ENCODE results near the gene ALX4. TPM values are rescaled to one million over a fixed set of nuclear protein-coding genes. Genes with fewer than 3 reads are reported as not detected.

Gene ALX4
- total and polyA plus RNA-seq, 2 donors (not counting 3 experiments of a cell fraction or from before 2014, with no cell fraction given) = not detected

DNA sequence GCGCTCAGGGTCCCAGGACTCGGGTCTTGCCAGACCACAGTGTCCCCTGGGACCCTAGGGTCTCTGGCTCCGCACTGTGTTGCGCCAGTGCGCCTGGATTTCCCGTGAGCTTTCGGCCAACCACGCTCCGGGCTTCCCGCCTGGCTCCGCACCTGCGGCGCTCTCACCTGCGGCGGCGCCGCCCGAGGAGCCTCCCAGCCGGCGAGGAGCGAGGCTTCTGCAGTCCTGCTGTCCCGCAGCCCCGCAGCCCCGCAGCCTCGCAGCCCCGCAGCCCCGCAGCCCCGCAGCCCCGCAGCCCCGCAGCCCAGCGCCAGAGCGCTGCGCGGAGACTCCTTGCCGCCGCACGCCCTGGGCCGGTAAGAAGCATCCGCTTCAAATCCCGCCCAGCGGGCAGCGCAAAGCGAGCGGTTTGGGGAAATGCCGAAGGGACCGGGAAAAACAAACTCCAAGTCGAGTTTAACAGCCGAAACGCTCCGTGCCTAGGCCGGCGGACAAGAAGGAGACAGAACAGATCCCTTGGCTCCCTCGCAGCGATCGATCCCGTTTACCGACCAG lies 939 bp downstream of the ALX4 start:
- no peaks in the 10 kb centered on the region for H3K79me2 ChIP-seq (ENCODE audit: control insufficient read depth, insufficient read depth, low read length)
- H3K9me1 ChIP-seq (replicated peaks; ENCODE audit: control insufficient read depth, extremely low read depth, insufficient read depth, low read length) = no peaks in the 10 kb centered on the region
- TF ChIP-seq EZH2 (IDR thresholded peaks at IDR 0.05; ENCODE audit: borderline replicate concordance, low read depth, low read length, severe bottlenecking) (peak; percentile 99), JUN (IDR thresholded peaks at IDR 0.05; ENCODE audit: borderline replicate concordance, insufficient read depth, insufficient read length, low read depth) (no peak)
- H3K9ac ChIP-seq (replicated peaks; ENCODE audit: extremely low read depth, insufficient read depth, low read length) = no peak overlapping the region
- FAIRE-seq (no peak), DNase-seq (ENCODE audit: low read depth, low spot score) (no peak)
- no peak overlapping the region for H3K4me2 ChIP-seq (ENCODE audit: insufficient read depth, low read length)
- no peaks in the 10 kb centered on the region for H3K36me3 ChIP-seq (ENCODE audit: control insufficient read depth in 2 of 2, extremely low read depth in 1 of 2, insufficient read depth in 2 of 2, low read length in 2 of 2)
- H3K4me1 ChIP-seq (ENCODE audit: control insufficient read depth, extremely low read depth, insufficient read depth, low read length) = peaks cover 7% of the 10 kb centered on the region
- dilution Hi-C loops (cut with MboI; ENCODE audit: extremely low pct_ligation_motif_present, low sequenced_read_pairs) (no loop called here), intact Hi-C loops (cut with micrococcal nuclease) (no loop called here)
- H2AFZ ChIP-seq (ENCODE audit: low read depth, low read length) = no peak overlapping the region
- no peaks in the 10 kb centered on the region for H4K20me1 ChIP-seq (replicated peaks; ENCODE audit: control insufficient read depth, extremely low read depth, insufficient read depth, low read length)
- H3K4me3 ChIP-seq (replicated peaks in 1 of 3; ENCODE audit: insufficient read depth in 1 of 3, low read depth in 1 of 3, low read length in 3 of 3) = no peak overlapping the region
- BruUV-seq (replicated peaks) = no TSS peak
- H3K9me3 ChIP-seq (replicated peaks; ENCODE audit: control insufficient read depth, insufficient read depth, low read length) = no peaks in the 10 kb centered on the region
- CTCF ChIA-PET = no interaction called here
- H3K27ac ChIP-seq (ENCODE audit: insufficient read depth, low read depth, low read length) = no peak overlapping the region
- peaks cover 95% of the 10 kb centered on the region in 2 experiments for H3K27me3 ChIP-seq (ENCODE audit: control insufficient read depth in 2 of 2, insufficient read depth in 2 of 2, low read length in 2 of 2)
- POLR2A ChIA-PET = no interaction called here

DNA sequence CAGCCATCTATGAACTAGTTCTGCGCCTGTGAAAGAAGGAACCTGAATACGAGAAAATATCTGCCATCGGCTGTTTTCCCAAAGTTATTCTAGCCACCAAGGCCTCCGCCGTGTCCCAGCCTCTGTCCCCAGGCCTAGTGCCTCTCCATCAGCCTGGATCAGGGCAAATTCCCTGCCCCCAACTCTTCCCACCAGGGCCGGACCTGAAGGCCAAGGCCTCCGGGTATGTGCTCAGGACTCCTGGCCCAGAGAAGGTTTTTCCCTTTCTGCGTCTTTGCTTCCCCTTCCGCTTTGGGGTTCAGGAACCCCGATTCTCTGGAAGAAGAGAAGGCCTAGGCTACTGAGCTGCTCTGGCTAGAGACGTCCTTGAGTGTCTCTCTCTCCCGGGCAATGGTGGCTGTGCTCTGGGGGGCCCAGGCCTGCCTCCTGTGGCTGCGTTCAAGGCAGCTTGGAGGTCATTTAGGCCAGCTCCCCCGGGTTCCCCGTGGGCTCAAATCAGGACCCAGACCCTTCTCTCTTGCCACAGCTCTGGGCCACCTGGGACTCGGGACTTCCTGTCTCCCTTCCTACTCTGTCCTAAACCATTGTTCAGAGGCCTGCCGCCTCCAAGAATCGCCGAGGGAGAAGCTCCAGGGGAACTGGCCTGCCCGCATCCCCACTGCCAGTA lies 1.6 kb downstream of the ALX4 start:
- H4K20me1 ChIP-seq (replicated peaks; ENCODE audit: control insufficient read depth, extremely low read depth, insufficient read depth, low read length) = no peaks in the 10 kb centered on the region
- CTCF ChIA-PET = interaction anchor here (0.7 to 0.8 kb wide), 2 partner anchors 22 to 23 kb away, joined by 3 read pairs; no protein-coding TSS in a partner anchor
- no peak for FAIRE-seq
- no peaks in the 10 kb centered on the region for H3K36me3 ChIP-seq (ENCODE audit: control insufficient read depth in 2 of 2, extremely low read depth in 1 of 2, insufficient read depth in 2 of 2, low read length in 2 of 2)
- H3K79me2 ChIP-seq (ENCODE audit: control insufficient read depth, insufficient read depth, low read length) = no peaks in the 10 kb centered on the region
- no peak overlapping the region for H3K4me2 ChIP-seq (ENCODE audit: insufficient read depth, low read length)
- H2AFZ ChIP-seq (ENCODE audit: low read depth, low read length) = no peak overlapping the region
- H3K9me3 ChIP-seq (replicated peaks; ENCODE audit: control insufficient read depth, insufficient read depth, low read length) = no peaks in the 10 kb centered on the region
- no peak overlapping the region for H3K27ac ChIP-seq (ENCODE audit: insufficient read depth, low read depth, low read length)
- no peak overlapping the region for H3K9ac ChIP-seq (replicated peaks; ENCODE audit: extremely low read depth, insufficient read depth, low read length)
- intact Hi-C loops (cut with micrococcal nuclease) = no loop called here
- no peak overlapping the region for H3K4me3 ChIP-seq (replicated peaks in 1 of 3; ENCODE audit: insufficient read depth in 1 of 3, low read depth in 1 of 3, low read length in 3 of 3)
- POLR2A ChIA-PET = no interaction called here
- BruUV-seq (replicated peaks) = no TSS peak
- no peaks in the 10 kb centered on the region for H3K9me1 ChIP-seq (replicated peaks; ENCODE audit: control insufficient read depth, extremely low read depth, insufficient read depth, low read length)
- H3K4me1 ChIP-seq (ENCODE audit: control insufficient read depth, extremely low read depth, insufficient read depth, low read length) = peaks cover 7% of the 10 kb centered on the region
- dilution Hi-C loops (cut with MboI; ENCODE audit: extremely low pct_ligation_motif_present, low sequenced_read_pairs) = no loop called here
- TF ChIP-seq JUN (IDR thresholded peaks at IDR 0.05; ENCODE audit: borderline replicate concordance, insufficient read depth, insufficient read length, low read depth) (no peak), GATA2 (IDR thresholded peaks at IDR 0.05; ENCODE audit: insufficient read depth, insufficient read length, low read depth, low read length) (no peak)
- TF ChIP-seq, protein P1, sequence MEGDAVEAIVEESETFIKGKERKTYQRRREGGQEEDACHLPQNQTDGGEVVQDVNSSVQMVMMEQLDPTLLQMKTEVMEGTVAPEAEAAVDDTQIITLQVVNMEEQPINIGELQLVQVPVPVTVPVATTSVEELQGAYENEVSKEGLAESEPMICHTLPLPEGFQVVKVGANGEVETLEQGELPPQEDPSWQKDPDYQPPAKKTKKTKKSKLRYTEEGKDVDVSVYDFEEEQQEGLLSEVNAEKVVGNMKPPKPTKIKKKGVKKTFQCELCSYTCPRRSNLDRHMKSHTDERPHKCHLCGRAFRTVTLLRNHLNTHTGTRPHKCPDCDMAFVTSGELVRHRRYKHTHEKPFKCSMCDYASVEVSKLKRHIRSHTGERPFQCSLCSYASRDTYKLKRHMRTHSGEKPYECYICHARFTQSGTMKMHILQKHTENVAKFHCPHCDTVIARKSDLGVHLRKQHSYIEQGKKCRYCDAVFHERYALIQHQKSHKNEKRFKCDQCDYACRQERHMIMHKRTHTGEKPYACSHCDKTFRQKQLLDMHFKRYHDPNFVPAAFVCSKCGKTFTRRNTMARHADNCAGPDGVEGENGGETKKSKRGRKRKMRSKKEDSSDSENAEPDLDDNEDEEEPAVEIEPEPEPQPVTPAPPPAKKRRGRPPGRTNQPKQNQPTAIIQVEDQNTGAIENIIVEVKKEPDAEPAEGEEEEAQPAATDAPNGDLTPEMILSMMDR (IDR thresholded peaks at IDR 0.05; ENCODE audit: extremely low read depth in 1 of 2, insufficient read depth in 1 of 2, low read depth in 1 of 2, low read length in 2 of 2) = no peak
- TF ChIP-seq, protein P2, sequence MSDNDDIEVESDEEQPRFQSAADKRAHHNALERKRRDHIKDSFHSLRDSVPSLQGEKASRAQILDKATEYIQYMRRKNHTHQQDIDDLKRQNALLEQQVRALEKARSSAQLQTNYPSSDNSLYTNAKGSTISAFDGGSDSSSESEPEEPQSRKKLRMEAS (IDR thresholded peaks at IDR 0.05; ENCODE audit: insufficient read depth, insufficient read length) = no peak
- H3K27me3 ChIP-seq (ENCODE audit: control insufficient read depth in 2 of 2, insufficient read depth in 2 of 2, low read length in 2 of 2) = peaks cover 94 to 95% of the 10 kb centered on the region in 2 experiments
- DNase-seq (ENCODE audit: low read depth, low spot score) = no peak

Data from endothelial cell of umbilical vein (primary cell).